Liver (tissue), 3 donors: ENCODE measurements around the gene PRPH.

Experiments used
- EGR1 ChIP-seq, 2 donors: IDR thresholded peaks; 2 replicates each; pipeline ENCODE4 v1.6.1; 2016 to 2018; ENCODE audit warnings: antibody characterized with exemption in 2 of 2, low read depth in 2 of 2
- HNF4G ChIP-seq: IDR thresholded peaks from 2 replicates; pipeline ENCODE4 v1.6.1; 2016; ENCODE audit warnings: antibody characterized with exemption
- JUND ChIP-seq, 2 donors: IDR thresholded peaks; 2 replicates each; pipeline ENCODE4 v1.6.1; 2016; ENCODE audit warnings: antibody characterized with exemption in 2 of 2
- RAD21 ChIP-seq, 2 donors: IDR thresholded peaks; 2 replicates each; pipeline ENCODE4 v1.6.1; 2016; ENCODE audit warnings: antibody characterized with exemption in 2 of 2, mild to moderate bottlenecking in 2 of 2
- RXRA ChIP-seq, 2 donors: IDR thresholded peaks; 2 replicates each; pipeline ENCODE4 v1.6.1; 2017 to 2018; ENCODE audit warnings: antibody characterized with exemption in 2 of 2, mild to moderate bottlenecking in 1 of 2
- SP1 ChIP-seq: IDR thresholded peaks from 2 replicates; pipeline ENCODE4 v1.6.1; 2018; ENCODE audit warnings: antibody characterized with exemption, mild to moderate bottlenecking
- TAF1 ChIP-seq: conservative IDR thresholded peaks from 2 replicates; pipeline ENCODE4 v1.6.1; 2016; ENCODE audit warnings: antibody characterized with exemption, mild to moderate bottlenecking
- YY1 ChIP-seq: IDR thresholded peaks from 2 replicates; pipeline ENCODE4 v1.6.1; 2016; ENCODE audit warnings: antibody characterized with exemption, mild to moderate bottlenecking
- TF ChIP-seq, protein P1 (sequence below): fragments of 150-350 bp; IDR thresholded peaks from 2 replicates; pipeline ENCODE4 v1.5.1; 2017; ENCODE audit warnings: improper control_type of control experiment, low read depth, low read length; ENCODE audit not compliant: missing input control
- TF ChIP-seq, protein P2 (sequence below): IDR thresholded peaks from 2 replicates; pipeline ENCODE4 v1.6.1; 2016; ENCODE audit warnings: antibody characterized with exemption, mild to moderate bottlenecking
- TF ChIP-seq, protein P3 (sequence below): IDR thresholded peaks from 2 replicates; pipeline ENCODE4 v1.6.1; 2016; ENCODE audit warnings: antibody characterized with exemption
- TF ChIP-seq, protein P4 (sequence below): IDR thresholded peaks from 2 replicates; pipeline ENCODE4 v1.6.1; 2016; ENCODE audit warnings: antibody characterized with exemption
- TF ChIP-seq, protein P5 (sequence below): IDR thresholded peaks from 2 replicates; pipeline ENCODE4 v1.6.1; 2016; ENCODE audit warnings: antibody characterized with exemption
- donor health status: healthy.
- donor health status: healthy.

DNA sequence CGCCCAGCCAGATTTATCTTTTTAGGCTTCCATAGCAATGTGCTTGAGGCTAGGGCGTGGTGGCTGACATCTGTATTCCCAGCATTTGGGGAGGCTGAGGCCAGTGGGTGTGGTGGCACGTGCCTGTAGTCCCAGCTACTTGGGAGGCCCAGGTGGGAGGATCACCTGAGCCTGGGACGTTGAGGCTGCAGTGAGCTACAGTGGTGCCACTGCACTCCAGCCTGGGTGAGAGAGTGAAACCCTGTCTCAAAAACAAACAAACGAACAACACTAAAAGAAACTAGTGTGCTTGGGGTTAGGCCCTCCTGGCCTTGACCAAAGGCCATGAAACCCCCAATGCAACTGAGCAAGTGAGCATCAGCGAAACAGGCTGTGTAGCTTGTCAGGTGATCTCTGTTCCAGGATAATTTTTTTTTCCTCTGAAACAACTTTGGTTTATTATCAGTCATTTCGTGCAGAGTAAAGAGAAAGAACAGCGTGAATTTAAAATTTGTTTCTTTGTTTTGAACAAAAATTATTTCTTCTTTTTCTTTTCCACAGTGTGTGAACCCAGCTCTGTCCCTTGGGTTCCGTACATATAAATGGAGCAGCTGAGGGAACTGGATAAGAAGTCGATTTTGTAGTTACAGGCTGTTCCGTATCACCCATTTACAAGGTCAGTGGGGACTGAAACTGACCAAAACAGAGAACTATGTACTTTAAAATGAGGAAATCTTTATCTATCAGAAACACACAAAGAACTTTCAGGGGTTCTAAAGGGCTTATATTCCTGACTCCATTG, 38.9 kb upstream of the PRPH start:
- TF ChIP-seq, protein P1, sequence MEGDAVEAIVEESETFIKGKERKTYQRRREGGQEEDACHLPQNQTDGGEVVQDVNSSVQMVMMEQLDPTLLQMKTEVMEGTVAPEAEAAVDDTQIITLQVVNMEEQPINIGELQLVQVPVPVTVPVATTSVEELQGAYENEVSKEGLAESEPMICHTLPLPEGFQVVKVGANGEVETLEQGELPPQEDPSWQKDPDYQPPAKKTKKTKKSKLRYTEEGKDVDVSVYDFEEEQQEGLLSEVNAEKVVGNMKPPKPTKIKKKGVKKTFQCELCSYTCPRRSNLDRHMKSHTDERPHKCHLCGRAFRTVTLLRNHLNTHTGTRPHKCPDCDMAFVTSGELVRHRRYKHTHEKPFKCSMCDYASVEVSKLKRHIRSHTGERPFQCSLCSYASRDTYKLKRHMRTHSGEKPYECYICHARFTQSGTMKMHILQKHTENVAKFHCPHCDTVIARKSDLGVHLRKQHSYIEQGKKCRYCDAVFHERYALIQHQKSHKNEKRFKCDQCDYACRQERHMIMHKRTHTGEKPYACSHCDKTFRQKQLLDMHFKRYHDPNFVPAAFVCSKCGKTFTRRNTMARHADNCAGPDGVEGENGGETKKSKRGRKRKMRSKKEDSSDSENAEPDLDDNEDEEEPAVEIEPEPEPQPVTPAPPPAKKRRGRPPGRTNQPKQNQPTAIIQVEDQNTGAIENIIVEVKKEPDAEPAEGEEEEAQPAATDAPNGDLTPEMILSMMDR = no peak
- TF ChIP-seq, protein P2, sequence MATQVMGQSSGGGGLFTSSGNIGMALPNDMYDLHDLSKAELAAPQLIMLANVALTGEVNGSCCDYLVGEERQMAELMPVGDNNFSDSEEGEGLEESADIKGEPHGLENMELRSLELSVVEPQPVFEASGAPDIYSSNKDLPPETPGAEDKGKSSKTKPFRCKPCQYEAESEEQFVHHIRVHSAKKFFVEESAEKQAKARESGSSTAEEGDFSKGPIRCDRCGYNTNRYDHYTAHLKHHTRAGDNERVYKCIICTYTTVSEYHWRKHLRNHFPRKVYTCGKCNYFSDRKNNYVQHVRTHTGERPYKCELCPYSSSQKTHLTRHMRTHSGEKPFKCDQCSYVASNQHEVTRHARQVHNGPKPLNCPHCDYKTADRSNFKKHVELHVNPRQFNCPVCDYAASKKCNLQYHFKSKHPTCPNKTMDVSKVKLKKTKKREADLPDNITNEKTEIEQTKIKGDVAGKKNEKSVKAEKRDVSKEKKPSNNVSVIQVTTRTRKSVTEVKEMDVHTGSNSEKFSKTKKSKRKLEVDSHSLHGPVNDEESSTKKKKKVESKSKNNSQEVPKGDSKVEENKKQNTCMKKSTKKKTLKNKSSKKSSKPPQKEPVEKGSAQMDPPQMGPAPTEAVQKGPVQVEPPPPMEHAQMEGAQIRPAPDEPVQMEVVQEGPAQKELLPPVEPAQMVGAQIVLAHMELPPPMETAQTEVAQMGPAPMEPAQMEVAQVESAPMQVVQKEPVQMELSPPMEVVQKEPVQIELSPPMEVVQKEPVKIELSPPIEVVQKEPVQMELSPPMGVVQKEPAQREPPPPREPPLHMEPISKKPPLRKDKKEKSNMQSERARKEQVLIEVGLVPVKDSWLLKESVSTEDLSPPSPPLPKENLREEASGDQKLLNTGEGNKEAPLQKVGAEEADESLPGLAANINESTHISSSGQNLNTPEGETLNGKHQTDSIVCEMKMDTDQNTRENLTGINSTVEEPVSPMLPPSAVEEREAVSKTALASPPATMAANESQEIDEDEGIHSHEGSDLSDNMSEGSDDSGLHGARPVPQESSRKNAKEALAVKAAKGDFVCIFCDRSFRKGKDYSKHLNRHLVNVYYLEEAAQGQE = no peak
- no peak for TF ChIP-seq RAD21 (IDR thresholded peaks at IDR 0.05)
- no peak for TF ChIP-seq TAF1
- TF ChIP-seq, protein P3, sequence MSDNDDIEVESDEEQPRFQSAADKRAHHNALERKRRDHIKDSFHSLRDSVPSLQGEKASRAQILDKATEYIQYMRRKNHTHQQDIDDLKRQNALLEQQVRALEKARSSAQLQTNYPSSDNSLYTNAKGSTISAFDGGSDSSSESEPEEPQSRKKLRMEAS = no peak
- no peak for TF ChIP-seq YY1
- TF ChIP-seq JUND (IDR thresholded peaks at IDR 0.05) = no peak
- no peak for TF ChIP-seq EGR1 (IDR thresholded peaks at IDR 0.05; ENCODE audit: low read depth in 2 of 2)
- TF ChIP-seq, protein P4, sequence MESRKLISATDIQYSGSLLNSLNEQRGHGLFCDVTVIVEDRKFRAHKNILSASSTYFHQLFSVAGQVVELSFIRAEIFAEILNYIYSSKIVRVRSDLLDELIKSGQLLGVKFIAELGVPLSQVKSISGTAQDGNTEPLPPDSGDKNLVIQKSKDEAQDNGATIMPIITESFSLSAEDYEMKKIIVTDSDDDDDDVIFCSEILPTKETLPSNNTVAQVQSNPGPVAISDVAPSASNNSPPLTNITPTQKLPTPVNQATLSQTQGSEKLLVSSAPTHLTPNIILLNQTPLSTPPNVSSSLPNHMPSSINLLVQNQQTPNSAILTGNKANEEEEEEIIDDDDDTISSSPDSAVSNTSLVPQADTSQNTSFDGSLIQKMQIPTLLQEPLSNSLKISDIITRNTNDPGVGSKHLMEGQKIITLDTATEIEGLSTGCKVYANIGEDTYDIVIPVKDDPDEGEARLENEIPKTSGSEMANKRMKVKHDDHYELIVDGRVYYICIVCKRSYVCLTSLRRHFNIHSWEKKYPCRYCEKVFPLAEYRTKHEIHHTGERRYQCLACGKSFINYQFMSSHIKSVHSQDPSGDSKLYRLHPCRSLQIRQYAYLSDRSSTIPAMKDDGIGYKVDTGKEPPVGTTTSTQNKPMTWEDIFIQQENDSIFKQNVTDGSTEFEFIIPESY = no peak
- no peak for TF ChIP-seq SP1
- TF ChIP-seq, protein P5, sequence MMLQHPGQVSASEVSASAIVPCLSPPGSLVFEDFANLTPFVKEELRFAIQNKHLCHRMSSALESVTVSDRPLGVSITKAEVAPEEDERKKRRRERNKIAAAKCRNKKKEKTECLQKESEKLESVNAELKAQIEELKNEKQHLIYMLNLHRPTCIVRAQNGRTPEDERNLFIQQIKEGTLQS = no peak
- no peak for TF ChIP-seq RXRA (IDR thresholded peaks at IDR 0.05)
- no peak for TF ChIP-seq HNF4G
